WTC11 (cell line): ENCODE data around the gene ZNF521. TPM values are rescaled to one million over a fixed set of nuclear protein-coding genes. Genes with fewer than 3 reads are reported as not detected.

Experiments
- ATAC-seq: fragments of 200-7000 bp; cut with Tn5 transposase; 2 replicates; pipeline ENCODE4 v1.10.0; 2021; ENCODE audit warnings: mild to moderate bottlenecking, moderate library complexity
- CTCF ChIA-PET: fragments of 300-600 bp; sonication (Branson Sonifier 250); formaldehyde crosslinking; loops from one replicate; lab custom pipeline; 2021; ENCODE audit warnings: antibody characterized with exemption; lab: Charles Lee
- POLR2A ChIA-PET: fragments of 350-600 bp; sonication (Branson Sonifier 250); formaldehyde crosslinking; loops from one replicate; lab custom pipeline; 2021; ENCODE audit warnings: antibody characterized with exemption; lab: Charles Lee
- DNase-seq: peaks from one replicate; pipeline ENCODE4 v3.0.0; 2021; ENCODE audit warnings: low spot score
- H3K27ac Mint-ChIP-seq: 2 replicates; pipeline ENCODE4 v1.8.0; 2021; ENCODE audit warnings: mixed read lengths
- H3K27me3 Mint-ChIP-seq: 2 replicates; pipeline ENCODE4 v1.8.0; 2021; ENCODE audit warnings: low read depth, mild to moderate bottlenecking, moderate library complexity, mixed read lengths
- H3K36me3 Mint-ChIP-seq: 2 replicates; pipeline ENCODE4 v1.8.0; 2021; ENCODE audit warnings: mixed read lengths
- H3K4me1 Mint-ChIP-seq: 2 replicates; pipeline ENCODE4 v1.8.0; 2022; ENCODE audit warnings: mixed read lengths
- H3K4me3 Mint-ChIP-seq: 2 replicates; pipeline ENCODE4 v1.8.0; 2021; ENCODE audit warnings: mild to moderate bottlenecking, moderate library complexity, mixed read lengths
- H3K9me3 Mint-ChIP-seq: 2 replicates; pipeline ENCODE4 v1.8.0; 2021; ENCODE audit warnings: mixed read lengths
- EMX1 ChIP-seq: fragments of 250-450 bp; sonication (Bioruptor Pico); IDR thresholded peaks from 2 replicates; pipeline ENCODE4 v1.8.0; 2021; ENCODE audit warnings: mild to moderate bottlenecking
- FOXJ3 ChIP-seq: sonication (generic); formaldehyde crosslinking; IDR thresholded peaks from 2 replicates; pipeline ENCODE4 v1.9.0; 2021; ENCODE audit warnings: missing genetic modification reagents, mild to moderate bottlenecking, borderline replicate concordance
- FOXP1 ChIP-seq: sonication (generic); formaldehyde crosslinking; IDR thresholded peaks from 2 replicates; pipeline ENCODE4 v1.8.0; 2022; ENCODE audit warnings: missing genetic modification reagents, mild to moderate bottlenecking, moderate library complexity, borderline replicate concordance
- HMGA2 ChIP-seq: fragments of 250-450 bp; sonication (Bioruptor Pico); IDR thresholded peaks from 2 replicates; pipeline ENCODE4 v1.4.0; 2021; ENCODE audit warnings: mild to moderate bottlenecking, moderate library complexity
- JAZF1 ChIP-seq: fragments of 250-450 bp; sonication (Bioruptor Pico); IDR thresholded peaks from 2 replicates; pipeline ENCODE4 v1.9.0; 2021; ENCODE audit warnings: moderate library complexity, mild to moderate bottlenecking, inconsistent platforms
- KAT7 ChIP-seq: sonication (generic); formaldehyde crosslinking; IDR thresholded peaks from 2 replicates; pipeline ENCODE4 v1.8.1; 2023; ENCODE audit warnings: missing genetic modification reagents, mild to moderate bottlenecking, borderline replicate concordance
- NFE2L1 ChIP-seq: sonication (generic); formaldehyde crosslinking; IDR thresholded peaks from 2 replicates; pipeline ENCODE4 v1.8.1; 2023; ENCODE audit warnings: missing genetic modification reagents
- NFYB ChIP-seq: sonication (generic); formaldehyde crosslinking; conservative IDR thresholded peaks from 2 replicates; pipeline ENCODE4 v1.8.0; 2022; ENCODE audit warnings: low read depth, missing genetic modification reagents
- NR1H2 ChIP-seq: sonication (generic); formaldehyde crosslinking; IDR thresholded peaks from 2 replicates; pipeline ENCODE4 v1.9.0; 2021; ENCODE audit warnings: mild to moderate bottlenecking, moderate library complexity, missing genetic modification reagents
- NR3C1 ChIP-seq: sonication (generic); formaldehyde crosslinking; conservative IDR thresholded peaks from 2 replicates; pipeline ENCODE4 v1.8.1; 2023; ENCODE audit warnings: low read depth, mild to moderate bottlenecking, missing genetic modification reagents
- PRRX2 ChIP-seq: fragments of 250-450 bp; sonication (Bioruptor Pico); IDR thresholded peaks from 2 replicates; pipeline ENCODE4 v1.8.0; 2021; ENCODE audit warnings: mild to moderate bottlenecking
- TEAD4 ChIP-seq: sonication (generic); formaldehyde crosslinking; IDR thresholded peaks from 2 replicates; pipeline ENCODE4 v1.8.0; 2022; ENCODE audit warnings: mild to moderate bottlenecking, missing genetic modification reagents
- ZNF138 ChIP-seq: sonication (generic); formaldehyde crosslinking; conservative IDR thresholded peaks from 2 replicates; pipeline ENCODE4 v1.8.1; 2022; ENCODE audit warnings: mild to moderate bottlenecking, moderate library complexity, missing genetic modification reagents
- ZNF263 ChIP-seq: sonication (generic); formaldehyde crosslinking; IDR thresholded peaks from 2 replicates; pipeline ENCODE4 v1.8.1; 2022; ENCODE audit warnings: low read depth, mild to moderate bottlenecking, moderate library complexity, missing genetic modification reagents
- ZNF317 ChIP-seq: sonication (generic); formaldehyde crosslinking; IDR thresholded peaks from 2 replicates; pipeline ENCODE4 v1.8.1; 2023; ENCODE audit warnings: low read depth, mild to moderate bottlenecking, moderate library complexity, missing genetic modification reagents, borderline replicate concordance
- ZNF396 ChIP-seq: fragments of 250-450 bp; sonication (Bioruptor Pico); IDR thresholded peaks from 2 replicates; pipeline ENCODE4 v1.8.0; 2021; ENCODE audit warnings: mild to moderate bottlenecking, moderate library complexity, borderline replicate concordance
- ZNF416 ChIP-seq: fragments of 250-450 bp; sonication (Bioruptor Pico); IDR thresholded peaks from 2 replicates; pipeline ENCODE4 v1.9.0; 2021; ENCODE audit warnings: mild to moderate bottlenecking, inconsistent platforms
- ZNF671 ChIP-seq: fragments of 250-450 bp; sonication (Bioruptor Pico); IDR thresholded peaks from 2 replicates; pipeline ENCODE4 v1.8.0; 2021; ENCODE audit warnings: mild to moderate bottlenecking
- total RNA-seq: library from RNA; stranded (reverse); gene quantifications from 3 replicates; pipeline ENCODE4 v1.2.3, GENCODE V29; 2021
- TF ChIP-seq, protein P1 (sequence below): sonication (generic); formaldehyde crosslinking; IDR thresholded peaks from 2 replicates; pipeline ENCODE4 v1.8.0; 2022; ENCODE audit warnings: mild to moderate bottlenecking, missing genetic modification reagents
- TF ChIP-seq, protein P2 (sequence below): sonication (generic); formaldehyde crosslinking; IDR thresholded peaks from 2 replicates; pipeline ENCODE4 v1.8.0; 2022; ENCODE audit warnings: missing genetic modification reagents
- TF ChIP-seq, protein P3 (sequence below): fragments of 250-450 bp; sonication (Bioruptor Pico); IDR thresholded peaks from 2 replicates; pipeline ENCODE4 v1.9.0; 2021; ENCODE audit warnings: mild to moderate bottlenecking
- TF ChIP-seq, protein P4 (sequence below): fragments of 250-450 bp; sonication (Bioruptor Pico); conservative IDR thresholded peaks from 2 replicates; pipeline ENCODE4 v1.9.0; 2021; ENCODE audit warnings: mild to moderate bottlenecking
- TF ChIP-seq, protein P5 (sequence below): sonication (generic); formaldehyde crosslinking; IDR thresholded peaks from 2 replicates; pipeline ENCODE4 v1.8.1; 2023; ENCODE audit warnings: mild to moderate bottlenecking, missing genetic modification reagents, moderate library complexity

Gene ZNF521
- total RNA-seq, 1 experiment from 2014 or later, result 15.3 TPM

DNA sequence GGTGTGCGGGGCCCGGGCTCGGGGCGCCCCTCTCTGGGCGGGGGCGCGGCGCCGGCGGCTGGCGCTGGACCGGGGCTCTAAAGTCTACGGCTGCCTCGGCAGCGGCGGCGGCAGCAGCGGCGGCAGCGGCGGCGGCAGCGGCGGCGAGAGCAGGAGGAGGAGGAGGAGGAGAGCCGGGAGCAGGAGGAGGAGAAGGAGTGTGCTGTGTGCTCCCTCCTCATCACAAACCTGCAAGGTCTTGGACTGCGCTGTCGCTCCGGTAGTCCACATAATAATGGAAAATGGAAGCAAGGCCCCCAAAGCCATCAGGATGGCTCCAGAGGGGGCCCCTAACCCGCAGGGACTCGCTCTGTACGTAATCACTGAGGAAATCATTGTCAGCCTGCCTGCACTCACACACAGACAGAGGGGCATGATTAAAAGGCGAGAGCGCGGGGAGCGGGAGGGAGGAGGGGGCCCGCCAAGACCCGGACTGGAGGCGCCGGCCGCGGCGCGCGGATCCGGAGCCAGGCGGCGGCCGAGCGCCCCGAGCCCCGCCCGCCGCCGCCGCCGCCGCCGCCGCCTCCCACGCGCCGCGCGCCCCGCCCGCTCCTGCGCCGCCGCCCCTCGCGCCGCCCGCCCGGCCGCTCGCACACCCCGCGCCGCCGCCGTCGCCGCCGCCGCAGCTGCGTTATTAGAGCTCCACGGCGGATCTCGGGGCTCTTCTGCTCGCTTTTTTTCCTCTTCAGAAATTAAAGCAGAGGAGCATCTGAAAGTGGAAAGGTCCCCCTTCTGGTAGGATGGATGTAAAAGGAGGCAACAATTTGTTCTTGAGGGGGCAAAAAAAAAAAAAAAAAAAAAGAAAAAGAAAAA is at the start of gene ZNF521 (continued):
- TF ChIP-seq, protein P1, sequence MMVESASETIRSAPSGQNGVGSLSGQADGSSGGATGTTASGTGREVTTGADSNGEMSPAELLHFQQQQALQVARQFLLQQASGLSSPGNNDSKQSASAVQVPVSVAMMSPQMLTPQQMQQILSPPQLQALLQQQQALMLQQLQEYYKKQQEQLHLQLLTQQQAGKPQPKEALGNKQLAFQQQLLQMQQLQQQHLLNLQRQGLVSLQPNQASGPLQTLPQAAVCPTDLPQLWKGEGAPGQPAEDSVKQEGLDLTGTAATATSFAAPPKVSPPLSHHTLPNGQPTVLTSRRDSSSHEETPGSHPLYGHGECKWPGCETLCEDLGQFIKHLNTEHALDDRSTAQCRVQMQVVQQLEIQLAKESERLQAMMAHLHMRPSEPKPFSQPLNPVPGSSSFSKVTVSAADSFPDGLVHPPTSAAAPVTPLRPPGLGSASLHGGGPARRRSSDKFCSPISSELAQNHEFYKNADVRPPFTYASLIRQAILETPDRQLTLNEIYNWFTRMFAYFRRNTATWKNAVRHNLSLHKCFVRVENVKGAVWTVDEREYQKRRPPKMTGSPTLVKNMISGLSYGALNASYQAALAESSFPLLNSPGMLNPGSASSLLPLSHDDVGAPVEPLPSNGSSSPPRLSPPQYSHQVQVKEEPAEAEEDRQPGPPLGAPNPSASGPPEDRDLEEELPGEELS, result 0 out of 2 replicates have a peak, but pooled peaks have one; percentile 38
- no peak for TF ChIP-seq FOXJ3
- TF ChIP-seq ZNF263 (CRISPR knock-in tag), result peak; percentile 84
- TF ChIP-seq, protein P2, sequence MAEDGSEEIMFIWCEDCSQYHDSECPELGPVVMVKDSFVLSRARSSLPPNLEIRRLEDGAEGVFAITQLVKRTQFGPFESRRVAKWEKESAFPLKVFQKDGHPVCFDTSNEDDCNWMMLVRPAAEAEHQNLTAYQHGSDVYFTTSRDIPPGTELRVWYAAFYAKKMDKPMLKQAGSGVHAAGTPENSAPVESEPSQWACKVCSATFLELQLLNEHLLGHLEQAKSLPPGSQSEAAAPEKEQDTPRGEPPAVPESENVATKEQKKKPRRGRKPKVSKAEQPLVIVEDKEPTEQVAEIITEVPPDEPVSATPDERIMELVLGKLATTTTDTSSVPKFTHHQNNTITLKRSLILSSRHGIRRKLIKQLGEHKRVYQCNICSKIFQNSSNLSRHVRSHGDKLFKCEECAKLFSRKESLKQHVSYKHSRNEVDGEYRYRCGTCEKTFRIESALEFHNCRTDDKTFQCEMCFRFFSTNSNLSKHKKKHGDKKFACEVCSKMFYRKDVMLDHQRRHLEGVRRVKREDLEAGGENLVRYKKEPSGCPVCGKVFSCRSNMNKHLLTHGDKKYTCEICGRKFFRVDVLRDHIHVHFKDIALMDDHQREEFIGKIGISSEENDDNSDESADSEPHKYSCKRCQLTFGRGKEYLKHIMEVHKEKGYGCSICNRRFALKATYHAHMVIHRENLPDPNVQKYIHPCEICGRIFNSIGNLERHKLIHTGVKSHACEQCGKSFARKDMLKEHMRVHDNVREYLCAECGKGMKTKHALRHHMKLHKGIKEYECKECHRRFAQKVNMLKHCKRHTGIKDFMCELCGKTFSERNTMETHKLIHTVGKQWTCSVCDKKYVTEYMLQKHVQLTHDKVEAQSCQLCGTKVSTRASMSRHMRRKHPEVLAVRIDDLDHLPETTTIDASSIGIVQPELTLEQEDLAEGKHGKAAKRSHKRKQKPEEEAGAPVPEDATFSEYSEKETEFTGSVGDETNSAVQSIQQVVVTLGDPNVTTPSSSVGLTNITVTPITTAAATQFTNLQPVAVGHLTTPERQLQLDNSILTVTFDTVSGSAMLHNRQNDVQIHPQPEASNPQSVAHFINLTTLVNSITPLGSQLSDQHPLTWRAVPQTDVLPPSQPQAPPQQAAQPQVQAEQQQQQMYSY (CRISPR knock-in tag), result peak; percentile 96
- TF ChIP-seq NFYB (CRISPR knock-in tag), result no peak
- TF ChIP-seq TEAD4 (CRISPR knock-in tag), result no peak
- TF ChIP-seq, protein P3, sequence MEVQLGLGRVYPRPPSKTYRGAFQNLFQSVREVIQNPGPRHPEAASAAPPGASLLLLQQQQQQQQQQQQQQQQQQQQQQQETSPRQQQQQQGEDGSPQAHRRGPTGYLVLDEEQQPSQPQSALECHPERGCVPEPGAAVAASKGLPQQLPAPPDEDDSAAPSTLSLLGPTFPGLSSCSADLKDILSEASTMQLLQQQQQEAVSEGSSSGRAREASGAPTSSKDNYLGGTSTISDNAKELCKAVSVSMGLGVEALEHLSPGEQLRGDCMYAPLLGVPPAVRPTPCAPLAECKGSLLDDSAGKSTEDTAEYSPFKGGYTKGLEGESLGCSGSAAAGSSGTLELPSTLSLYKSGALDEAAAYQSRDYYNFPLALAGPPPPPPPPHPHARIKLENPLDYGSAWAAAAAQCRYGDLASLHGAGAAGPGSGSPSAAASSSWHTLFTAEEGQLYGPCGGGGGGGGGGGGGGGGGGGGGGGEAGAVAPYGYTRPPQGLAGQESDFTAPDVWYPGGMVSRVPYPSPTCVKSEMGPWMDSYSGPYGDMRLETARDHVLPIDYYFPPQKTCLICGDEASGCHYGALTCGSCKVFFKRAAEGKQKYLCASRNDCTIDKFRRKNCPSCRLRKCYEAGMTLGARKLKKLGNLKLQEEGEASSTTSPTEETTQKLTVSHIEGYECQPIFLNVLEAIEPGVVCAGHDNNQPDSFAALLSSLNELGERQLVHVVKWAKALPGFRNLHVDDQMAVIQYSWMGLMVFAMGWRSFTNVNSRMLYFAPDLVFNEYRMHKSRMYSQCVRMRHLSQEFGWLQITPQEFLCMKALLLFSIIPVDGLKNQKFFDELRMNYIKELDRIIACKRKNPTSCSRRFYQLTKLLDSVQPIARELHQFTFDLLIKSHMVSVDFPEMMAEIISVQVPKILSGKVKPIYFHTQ, result no peak
- TF ChIP-seq NR3C1 (CRISPR knock-in tag), result no peak
- TF ChIP-seq, protein P4, sequence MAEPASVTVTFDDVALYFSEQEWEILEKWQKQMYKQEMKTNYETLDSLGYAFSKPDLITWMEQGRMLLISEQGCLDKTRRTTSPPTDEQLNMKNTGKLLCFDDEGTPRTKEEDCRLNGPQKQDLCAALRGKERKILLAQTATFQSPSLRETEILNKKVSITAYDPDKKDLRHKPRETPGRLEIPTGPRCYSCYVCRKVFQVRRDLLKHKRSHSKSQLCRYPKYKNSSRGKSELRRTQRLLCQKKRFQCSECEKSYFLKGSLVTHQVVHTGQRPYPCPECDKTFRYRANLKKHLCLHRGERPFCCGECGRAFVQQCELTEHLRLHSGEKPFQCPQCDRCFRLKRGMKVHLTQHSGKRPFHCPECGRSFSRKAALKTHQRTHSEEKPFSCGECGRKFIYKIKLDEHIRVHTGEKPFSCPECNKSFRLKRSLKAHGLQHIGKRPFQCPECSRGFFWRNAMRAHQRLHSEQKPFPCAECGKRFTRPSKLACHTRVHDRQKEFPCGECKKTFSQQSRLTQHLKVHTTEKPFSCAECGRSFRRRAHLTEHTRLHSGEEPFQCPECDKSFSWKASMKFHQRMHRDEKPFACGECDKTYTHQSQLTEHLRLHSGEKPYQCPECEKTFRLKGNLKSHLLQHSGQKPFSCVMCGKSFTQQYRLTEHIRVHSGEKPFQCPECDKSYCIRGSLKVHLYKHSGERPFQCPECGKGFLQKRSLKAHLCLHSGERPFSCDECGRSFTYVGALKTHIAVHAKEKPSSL (CRISPR knock-in tag), result no peak
- TF ChIP-seq ZNF671 (CRISPR knock-in tag), result no peak
- TF ChIP-seq, all 79 proteins: peak for 8

DNA sequence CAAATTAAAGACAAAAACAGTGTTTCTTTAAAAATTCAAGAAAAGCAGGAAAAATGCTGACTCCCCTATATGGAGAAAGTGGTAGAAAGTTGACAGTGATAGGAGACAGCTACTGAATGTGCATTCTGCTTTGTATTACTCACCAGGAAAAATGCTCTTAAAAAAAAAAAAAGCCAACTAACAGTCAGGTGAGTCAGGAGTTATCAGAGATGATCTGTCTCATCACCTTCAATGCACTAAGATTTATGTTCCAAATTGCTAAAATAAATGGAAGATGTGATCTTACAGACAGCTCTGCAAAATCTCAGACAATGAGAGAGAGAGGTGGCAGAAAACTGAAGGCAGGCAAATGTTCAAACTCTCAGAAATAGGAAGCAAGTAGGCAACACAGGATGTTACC is 47.6 kb upstream of the ZNF521 start:
- no peak overlapping the region for H3K4me3 Mint-ChIP-seq
- H3K9me3 Mint-ChIP-seq, result peaks cover 11% of the 10 kb centered on the region
- ChIA-PET POLR2A (no interaction called here), CTCF (no interaction called here)
- H3K4me1 Mint-ChIP-seq, result peaks cover 3% of the 10 kb centered on the region; the same call in 1 of the 2 replicates
- TF ChIP-seq PRRX2 (CRISPR knock-in tag), result no peak
- ATAC-seq (no peak), DNase-seq (no peak)
- no peaks in the 10 kb centered on the region for H3K27me3 Mint-ChIP-seq
- H3K36me3 Mint-ChIP-seq, result 0 out of 2 replicates have a peak, but pooled peaks cover under 1% of the 10 kb centered on the region
- no peak overlapping the region for H3K27ac Mint-ChIP-seq

DNA sequence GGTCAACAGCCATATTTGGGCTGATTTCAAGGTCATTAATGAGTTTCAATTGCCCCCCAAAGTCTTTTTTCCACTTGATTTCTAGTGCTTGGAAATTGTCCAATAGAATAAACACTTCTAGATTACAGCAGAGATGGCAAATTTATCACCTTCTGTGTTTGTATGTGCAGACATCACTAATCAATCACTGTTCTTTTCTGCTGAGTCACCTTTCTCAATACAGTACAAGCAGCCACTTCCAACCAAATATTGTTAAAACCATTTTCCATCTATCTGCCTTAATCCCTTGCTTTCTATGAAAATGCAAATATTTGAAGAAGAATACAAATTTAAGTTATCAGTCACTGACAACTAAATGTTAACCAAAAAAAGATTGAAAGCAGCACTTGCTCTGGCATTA is 40.2 kb upstream of the ZNF521 start:
- no peak for ATAC-seq
- TF ChIP-seq ZNF263 (CRISPR knock-in tag) (no peak), ZNF416 (CRISPR knock-in tag) (no peak), ZNF138 (CRISPR knock-in tag) (no peak), NFE2L1 (CRISPR knock-in tag) (no peak), HMGA2 (CRISPR knock-in tag) (no peak), EMX1 (CRISPR knock-in tag) (no peak), ZNF396 (CRISPR knock-in tag) (no peak), FOXP1 (CRISPR knock-in tag) (no peak), ZNF317 (CRISPR knock-in tag) (no peak), JAZF1 (CRISPR knock-in tag) (no peak), NR1H2 (CRISPR knock-in tag) (no peak), KAT7 (CRISPR knock-in tag) (no peak)
- TF ChIP-seq, protein P5, sequence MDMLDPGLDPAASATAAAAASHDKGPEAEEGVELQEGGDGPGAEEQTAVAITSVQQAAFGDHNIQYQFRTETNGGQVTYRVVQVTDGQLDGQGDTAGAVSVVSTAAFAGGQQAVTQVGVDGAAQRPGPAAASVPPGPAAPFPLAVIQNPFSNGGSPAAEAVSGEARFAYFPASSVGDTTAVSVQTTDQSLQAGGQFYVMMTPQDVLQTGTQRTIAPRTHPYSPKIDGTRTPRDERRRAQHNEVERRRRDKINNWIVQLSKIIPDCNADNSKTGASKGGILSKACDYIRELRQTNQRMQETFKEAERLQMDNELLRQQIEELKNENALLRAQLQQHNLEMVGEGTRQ (CRISPR knock-in tag), result no peak

More for the DNA sequence above, 40.2 kb upstream of the ZNF521 start:
- CTCF ChIA-PET, result no interaction called here
- peaks cover 26% of the 10 kb centered on the region for H3K9me3 Mint-ChIP-seq
- peaks cover 9% of the 10 kb centered on the region for H3K36me3 Mint-ChIP-seq
- H3K4me1 Mint-ChIP-seq, result peaks cover 4% of the 10 kb centered on the region
- no peak for DNase-seq
- no peak overlapping the region for H3K4me3 Mint-ChIP-seq
- H3K27me3 Mint-ChIP-seq, result no peaks in the 10 kb centered on the region
- POLR2A ChIA-PET, result no interaction called here
- H3K27ac Mint-ChIP-seq, result no peak overlapping the region
